ENCODE data around the gene UGT1A8. TPM values are rescaled to one million over a fixed set of nuclear protein-coding genes. Genes with fewer than 3 reads are reported as not detected.
"Not testable (repeated sequence)": the region's sequence is repeated elsewhere in the genome, so short reads cannot be mapped to it uniquely, and the experiment has no call there.

UGT1A8 gene
- total RNA-seq, 1 experiment from 2014 or later: not detected

DNA sequence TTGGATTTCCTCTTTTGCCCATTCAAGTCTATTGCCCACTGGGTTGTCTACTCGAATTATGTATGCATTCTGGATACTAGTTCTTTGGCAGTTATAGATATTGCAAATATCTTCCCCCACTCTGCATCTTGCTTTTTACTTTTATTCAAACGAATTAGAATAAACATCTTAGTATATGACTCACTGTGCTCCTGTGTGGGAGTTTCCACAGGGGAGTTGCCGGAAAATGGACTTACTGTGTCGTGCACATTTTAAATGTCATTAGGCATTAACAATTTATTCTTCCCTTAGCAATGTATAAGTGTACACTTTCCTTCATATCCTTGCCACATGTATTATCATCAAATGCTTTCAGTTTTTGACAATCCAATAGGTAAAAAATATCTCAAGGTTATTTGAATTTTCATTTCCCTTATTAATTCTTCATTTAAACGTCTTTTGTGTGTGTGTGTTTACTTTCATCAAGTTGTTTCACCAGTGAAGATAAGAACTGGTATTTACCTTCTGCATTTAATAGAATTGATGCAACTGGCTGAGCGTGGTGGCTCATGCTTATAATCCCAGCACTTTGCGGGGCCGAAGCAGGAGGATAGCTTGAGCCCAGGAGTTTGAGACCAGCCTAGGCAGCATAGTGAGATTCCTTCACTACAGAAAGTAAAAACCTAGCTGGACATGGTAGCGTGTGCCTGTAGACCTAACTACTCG lies 90.7 kb downstream of the UGT1A8 start:
- in situ Hi-C loops (cut with HindIII; ENCODE audit: low sequenced_read_pairs): no loop called here
- DNase-seq (ENCODE audit: low spot score): no peak

- in situ Hi-C loops (cut with HindIII; ENCODE audit: low sequenced_read_pairs): no loop called here
- no peak for DNase-seq (ENCODE audit: low spot score)
Observed at GRCh38 chr2:233708942-233709341, 91.5 kb downstream of the UGT1A8 start.

DNA sequence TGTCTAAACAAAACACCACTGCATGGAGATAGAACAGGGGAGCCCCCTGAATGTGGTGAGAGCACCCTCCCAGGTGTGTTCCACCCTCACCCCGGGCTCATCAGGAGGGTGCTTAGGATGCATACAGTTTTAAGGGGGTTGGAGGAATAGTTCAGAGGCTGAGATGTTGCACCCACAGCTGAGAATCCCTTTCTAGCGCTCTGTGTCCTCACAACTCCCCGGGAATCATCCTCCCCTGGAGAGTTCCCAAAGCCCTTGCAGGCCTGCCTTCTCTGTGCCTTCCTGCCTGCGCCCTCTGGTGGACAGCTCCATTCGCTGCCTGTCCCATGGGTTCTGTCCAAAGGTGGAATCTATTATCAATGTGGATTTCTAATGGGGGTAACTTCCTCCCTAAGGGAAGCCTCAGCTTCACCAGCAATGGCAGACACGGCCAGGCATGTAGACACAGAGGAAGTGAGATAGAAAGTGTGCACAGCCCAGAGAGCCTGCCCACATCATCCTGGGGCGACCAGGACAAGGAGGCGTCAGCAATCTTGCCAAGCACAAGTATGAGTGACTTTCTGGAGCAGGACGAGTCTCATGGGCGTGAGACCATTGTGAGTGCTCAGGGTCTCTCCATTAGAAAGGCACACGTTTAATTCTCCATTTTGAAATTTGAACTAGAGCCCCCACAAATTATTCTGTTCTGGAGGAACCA lies 94.0 kb downstream of the UGT1A8 start:
- DNase-seq (ENCODE audit: low spot score): peak; percentile 53
- in situ Hi-C loops (cut with HindIII; ENCODE audit: low sequenced_read_pairs): no loop called here

DNA sequence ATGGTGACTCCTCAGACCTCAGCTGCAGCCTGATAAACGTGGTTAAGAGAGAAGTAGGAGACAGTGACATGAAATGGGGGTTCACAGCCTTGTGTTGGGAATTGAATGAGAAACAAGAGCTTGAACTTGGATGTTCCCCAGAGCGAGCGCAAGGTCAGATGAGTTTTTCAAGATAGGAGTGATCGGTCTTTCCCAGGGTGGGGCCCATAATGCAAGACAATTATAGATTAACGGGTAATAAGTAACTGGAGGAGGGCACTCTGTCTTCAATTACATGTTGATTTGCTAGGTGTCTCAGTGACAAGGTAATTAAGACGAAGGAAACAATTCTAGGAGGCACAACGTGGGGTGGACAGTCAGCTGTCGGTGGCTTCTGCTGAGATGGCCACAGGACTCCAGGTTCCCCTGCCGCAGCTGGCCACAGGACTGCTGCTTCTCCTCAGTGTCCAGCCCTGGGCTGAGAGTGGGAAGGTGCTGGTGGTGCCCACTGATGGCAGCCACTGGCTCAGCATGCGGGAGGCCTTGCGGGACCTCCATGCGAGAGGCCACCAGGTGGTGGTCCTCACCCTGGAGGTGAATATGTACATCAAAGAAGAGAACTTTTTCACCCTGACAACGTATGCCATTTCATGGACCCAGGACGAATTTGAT lies 95.3 kb downstream of the UGT1A8 start, which contains the start of gene UGT1A5:
UGT1A5 (plus strand) TSS at position 297 of the 651 bp plus-strand sequence; CDS start at position 382, 85 bp downstream.
- in situ Hi-C loops (cut with HindIII; ENCODE audit: low sequenced_read_pairs): no loop called here
- DNase-seq (ENCODE audit: low spot score): no peak

- DNase-seq (ENCODE audit: low spot score): no peak
- in situ Hi-C loops (cut with HindIII; ENCODE audit: low sequenced_read_pairs): no loop called here
Observed at GRCh38 chr2:233713262-233713615, 95.8 kb downstream of the UGT1A8 start.

DNA sequence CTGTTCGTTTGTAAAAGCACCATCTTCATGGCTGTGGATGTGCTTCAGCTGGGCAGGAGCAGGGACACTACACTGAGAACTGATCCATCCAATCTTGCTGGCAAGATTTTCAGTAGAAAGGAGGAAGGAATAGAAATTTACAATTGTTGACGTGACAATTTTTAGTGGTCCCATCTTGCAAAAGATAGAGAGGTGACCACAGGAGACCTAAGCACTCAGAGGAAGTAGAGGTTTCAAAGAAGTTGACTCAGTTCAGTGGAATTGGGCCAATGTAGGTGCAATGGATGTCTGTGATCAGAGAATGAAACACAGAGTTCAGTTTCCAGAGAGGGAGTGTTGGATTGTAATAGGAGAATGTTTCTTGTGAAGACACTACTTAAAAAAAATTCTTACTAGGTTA lies 96.7 kb downstream of the UGT1A8 start:
- in situ Hi-C loops (cut with HindIII; ENCODE audit: low sequenced_read_pairs): no loop called here
- DNase-seq (ENCODE audit: low spot score): no peak

DNA sequence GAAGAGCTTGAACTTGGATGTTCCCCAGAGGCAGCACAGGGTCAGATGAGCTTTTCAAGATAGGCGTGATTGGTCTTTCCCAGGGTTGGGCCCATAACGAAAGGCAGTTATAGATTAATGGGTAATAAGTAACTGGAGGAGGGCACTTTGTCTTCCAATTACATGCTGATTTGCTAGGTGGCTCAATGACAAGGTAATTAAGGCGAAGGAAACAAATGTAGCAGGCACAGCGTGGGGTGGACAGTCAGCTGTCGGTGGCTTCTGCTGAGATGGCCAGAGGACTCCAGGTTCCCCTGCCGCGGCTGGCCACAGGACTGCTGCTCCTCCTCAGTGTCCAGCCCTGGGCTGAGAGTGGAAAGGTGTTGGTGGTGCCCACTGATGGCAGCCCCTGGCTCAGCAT lies 101.1 kb downstream of the UGT1A8 start, which contains the start of gene UGT1A4:
UGT1A4 (plus strand) TSS at position 185 of the 400 bp plus-strand sequence; CDS start at position 270, 85 bp downstream.
- no peak for DNase-seq (ENCODE audit: low spot score)
- in situ Hi-C loops (cut with HindIII; ENCODE audit: low sequenced_read_pairs): no loop called here

GRCh38 chr2:233728723-233729301 lies 111.4 kb downstream of the UGT1A8 start, which contains the start of gene UGT1A3:
UGT1A3 (plus strand) TSS chr2:233729042; CDS start chr2:233729127, 85 bp downstream.
- in situ Hi-C loops (cut with HindIII; ENCODE audit: low sequenced_read_pairs): no loop called here

DNA sequence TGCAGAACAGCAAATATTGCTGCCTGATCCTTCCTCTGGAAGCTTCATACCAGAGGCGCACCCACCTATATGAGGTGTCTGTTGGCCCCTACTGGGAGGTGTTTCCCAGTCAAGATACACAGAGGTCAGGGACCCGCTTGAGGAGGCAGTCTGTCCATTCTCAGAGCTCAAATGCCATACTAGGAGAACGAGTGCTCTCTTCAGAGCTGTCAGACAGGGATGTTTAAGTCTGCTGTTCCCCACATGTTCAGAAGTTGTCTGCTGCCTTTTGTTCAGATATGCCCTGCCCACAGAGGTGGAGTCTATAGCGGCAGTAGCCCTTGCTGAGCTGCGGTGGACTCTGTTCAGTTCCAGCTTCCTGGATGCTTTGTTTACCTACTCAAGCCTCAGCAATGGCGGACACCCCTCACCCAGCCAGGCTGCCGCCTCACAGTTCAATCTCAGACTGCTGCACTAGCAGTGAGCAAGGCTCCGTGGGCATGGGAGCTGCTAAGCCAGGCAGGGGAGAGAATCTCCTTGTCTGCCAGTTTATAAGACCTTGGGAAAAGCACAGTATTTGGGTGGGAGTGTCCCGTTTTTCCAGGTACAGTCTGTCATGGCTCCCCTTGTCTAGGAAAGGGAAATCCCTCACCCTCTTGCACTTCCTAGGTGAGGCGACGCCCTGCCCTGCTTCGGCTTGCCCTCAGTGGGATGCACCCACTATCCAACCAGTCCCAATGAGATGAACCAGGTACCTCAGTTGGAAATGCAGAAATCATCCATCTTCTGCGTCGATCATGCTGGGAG lies 119.6 kb downstream of the UGT1A8 start:
- DNase-seq (ENCODE audit: low spot score); in situ Hi-C loops (cut with HindIII; ENCODE audit: low sequenced_read_pairs): not testable (repeated sequence)

More at GRCh38 chr2:233728723-233729301, 111.4 kb downstream of the UGT1A8 start, which contains the start of gene UGT1A3:
- no peak for DNase-seq (ENCODE audit: low spot score)

GRCh38 chr2:233740870-233741269 lies 123.4 kb downstream of the UGT1A8 start:
- DNase-seq (ENCODE audit: low spot score): no peak
- in situ Hi-C loops (cut with HindIII; ENCODE audit: low sequenced_read_pairs): no loop called here

DNA sequence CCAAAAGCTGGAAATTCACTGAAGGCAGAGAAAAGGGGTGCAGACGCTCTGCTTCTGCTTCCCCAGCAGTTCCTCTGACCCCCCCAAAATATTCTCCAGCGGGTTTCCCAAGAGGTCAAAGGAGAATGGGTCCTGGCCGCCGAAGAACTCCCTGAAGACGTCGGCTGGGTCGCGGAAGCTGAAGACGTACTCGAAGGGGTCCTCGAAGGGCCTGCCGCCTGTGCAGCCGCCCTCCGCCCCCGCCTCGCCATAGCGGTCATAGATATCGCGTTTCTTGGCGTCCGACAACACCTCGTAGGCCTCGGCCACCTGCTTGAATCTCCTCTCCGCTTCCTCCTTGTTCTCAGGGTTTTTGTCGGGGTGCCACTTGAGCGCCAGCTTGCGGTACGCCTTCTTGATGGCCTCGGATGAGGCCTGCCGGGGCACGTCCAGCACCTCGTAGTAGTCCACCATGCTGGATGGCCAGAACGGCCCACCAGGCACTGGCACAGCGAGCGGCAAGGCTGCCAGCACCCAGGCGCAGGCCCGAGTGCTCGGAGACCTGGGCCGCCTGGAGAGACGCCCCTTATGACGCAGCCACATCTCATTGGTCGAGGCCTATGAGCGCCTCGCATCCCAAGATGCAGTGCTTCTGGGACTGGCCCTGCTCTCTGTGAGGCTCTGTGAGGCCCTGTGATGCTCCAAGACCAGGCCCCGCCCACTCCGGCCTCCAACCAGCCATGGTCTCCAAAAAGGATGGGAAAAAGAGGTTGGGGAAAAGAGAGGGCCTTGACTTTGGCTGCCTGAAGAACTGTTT lies 126.2 kb downstream of the UGT1A8 start:
- in situ Hi-C loops (cut with HindIII; ENCODE audit: low sequenced_read_pairs): no loop called here
- no peak for DNase-seq (ENCODE audit: low spot score)

- no peak for DNase-seq (ENCODE audit: low spot score)
- in situ Hi-C loops (cut with HindIII; ENCODE audit: low sequenced_read_pairs): no loop called here
Observed at GRCh38 chr2:233745073-233745755, 127.8 kb downstream of the UGT1A8 start.

- DNase-seq (ENCODE audit: low spot score); in situ Hi-C loops (cut with HindIII; ENCODE audit: low sequenced_read_pairs): not testable (repeated sequence)
Observed at GRCh38 chr2:233745838-233746237, 128.4 kb downstream of the UGT1A8 start.

GRCh38 chr2:233746475-233747282 lies 129.2 kb downstream of the UGT1A8 start:
- in situ Hi-C loops (cut with HindIII; ENCODE audit: low sequenced_read_pairs): no loop called here
- DNase-seq (ENCODE audit: low spot score): no peak

DNA sequence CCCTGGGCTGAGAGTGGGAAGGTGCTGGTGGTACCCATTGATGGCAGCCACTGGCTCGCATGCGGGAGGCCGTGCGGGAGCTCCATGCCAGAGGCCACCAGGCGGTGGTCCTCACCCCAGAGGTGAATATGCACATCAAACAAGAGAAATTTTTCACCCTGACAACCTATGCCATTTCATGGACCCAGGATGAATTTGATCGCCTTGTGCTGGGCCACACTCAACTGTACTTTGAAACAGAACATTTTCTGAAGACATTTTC lies 129.8 kb downstream of the UGT1A8 start:
- in situ Hi-C loops (cut with HindIII; ENCODE audit: low sequenced_read_pairs): no loop called here
- DNase-seq (ENCODE audit: low spot score): no peak

DNA sequence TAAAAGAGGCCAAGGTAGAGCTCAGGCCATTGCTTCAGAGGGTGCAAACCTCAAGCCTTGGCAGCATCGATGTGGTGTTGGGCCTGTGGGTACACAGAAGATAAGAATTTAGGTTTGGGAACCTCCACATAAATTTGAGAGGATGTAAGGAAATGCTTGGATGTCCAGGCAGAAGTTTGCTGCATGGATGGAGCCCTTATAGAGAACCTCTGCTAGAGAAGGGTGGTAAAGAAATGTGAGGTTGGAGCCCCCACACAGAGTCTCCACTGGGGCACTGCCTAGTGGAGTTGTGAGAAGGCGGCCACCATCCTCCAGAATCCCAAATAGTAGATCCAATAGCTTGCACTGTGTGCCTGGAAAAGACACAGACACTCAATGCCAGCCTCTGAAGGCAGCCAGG lies 133.3 kb downstream of the UGT1A8 start:
- in situ Hi-C loops (cut with HindIII; ENCODE audit: low sequenced_read_pairs); DNase-seq (ENCODE audit: low spot score): not testable (repeated sequence)

Measured in G401 (cell line).